T-cell (primary cell): ENCODE results near the gene SF1. TPM values are rescaled to one million over a fixed set of nuclear protein-coding genes. Genes with fewer than 3 reads are reported as not detected.
A peak's percentile ranks its signal among the peaks of the same experiment; 100 is the strongest.

Source experiments
- ATAC-seq, 4 experiments: fragments of 200-7000 bp in 3 of 4; fragments of 150-1000 bp in 1 of 4; cut with Tn5 transposase; replicated peaks in 1 of 4; 1 replicate in 3 of 4; 2 replicates in 1 of 4; pipeline ENCODE4 v1.10.0; 2021; ENCODE audit warnings: moderate library complexity in 3 of 4, mild to moderate bottlenecking in 2 of 4, moderate number of reproducible peaks in 1 of 4
- CTCF ChIA-PET, 2 donors: fragments of 300-600 bp; sonication (Branson Sonifier 250); formaldehyde crosslinking; loops; one replicate each; lab custom pipeline; 2022; ENCODE audit warnings: antibody characterized with exemption in 2 of 2; lab: Charles Lee
- POLR2A ChIA-PET, 2 donors: fragments of 300-600 bp; sonication (Branson Sonifier 250); formaldehyde crosslinking; loops; one replicate each; lab custom pipeline; 2022; ENCODE audit warnings: antibody characterized with exemption in 2 of 2; lab: Charles Lee
- DNase-seq, 35 experiments: peaks; one replicate each; pipeline versions ENCODE4 v3.0.0 to v3.0.0-alpha.2; 2013 to 2023
- H3K27ac ChIP-seq: one replicate; pipeline ENCODE4 v1.5.1; 2013; ENCODE audit warnings: low read length
- H3K27me3 ChIP-seq, 2 experiments: replicated peaks in 1 of 2; 1 replicate in 1 of 2; 2 replicates in 1 of 2; pipeline versions ENCODE4 v1.6.1 to v1.7.0; 2013; ENCODE audit warnings: low read length in 1 of 2, mixed read lengths in 1 of 2; ENCODE audit not compliant: control insufficient read depth in 2 of 2, insufficient read depth in 2 of 2; ENCODE audit errors: extremely low read depth in 1 of 2
- H3K36me3 ChIP-seq, 2 donors: 1 replicate in 1 of 2; 2 replicates in 1 of 2; pipeline versions ENCODE4 v1.6.1 to v1.7.0; 2013; ENCODE audit warnings: low read length in 1 of 2; ENCODE audit not compliant: control insufficient read depth in 2 of 2, insufficient read depth in 1 of 2; ENCODE audit errors: extremely low read depth in 1 of 2
- H3K4me1 ChIP-seq, 2 experiments: 1 replicate in 1 of 2; 2 replicates in 1 of 2; pipeline versions ENCODE4 v1.6.1 to v1.7.0; 2013; ENCODE audit warnings: low read length in 2 of 2, mixed read lengths in 1 of 2; ENCODE audit not compliant: insufficient read depth in 2 of 2, control insufficient read depth in 1 of 2; ENCODE audit errors: extremely low read depth in 1 of 2
- H3K4me3 ChIP-seq, 2 donors: 1 replicate in 1 of 2; 2 replicates in 1 of 2; pipeline versions ENCODE4 v1.5.1 to v1.7.0; 2013; ENCODE audit warnings: mild to moderate bottlenecking in 2 of 2, low read length in 1 of 2, moderate library complexity in 1 of 2; ENCODE audit not compliant: control insufficient read depth in 1 of 2; ENCODE audit errors: extremely low read depth in 1 of 2
- H3K9me3 ChIP-seq: 2 replicates; pipeline ENCODE4 v1.7.0; 2013
- H3K27ac Mint-ChIP-seq, 2 donors: one replicate each; pipeline ENCODE4 v1.8.0; 2020 to 2021; ENCODE audit warnings: mild to moderate bottlenecking in 2 of 2, mixed read lengths in 2 of 2
- H3K27me3 Mint-ChIP-seq, 2 donors: one replicate each; pipeline ENCODE4 v1.8.0; 2021 to 2022; ENCODE audit warnings: mixed read lengths in 2 of 2
- H3K36me3 Mint-ChIP-seq: one replicate; pipeline ENCODE4 v1.8.0; 2021; ENCODE audit warnings: mixed read lengths
- H3K4me1 Mint-ChIP-seq, 3 donors: one replicate each; pipeline ENCODE4 v1.8.0; 2020 to 2022; ENCODE audit warnings: mixed read lengths in 3 of 3, mild to moderate bottlenecking in 1 of 3
- H3K4me3 Mint-ChIP-seq, 3 donors: one replicate each; pipeline ENCODE4 v1.8.0; 2020 to 2022; ENCODE audit warnings: mild to moderate bottlenecking in 3 of 3, mixed read lengths in 3 of 3, moderate library complexity in 3 of 3
- H3K9me3 Mint-ChIP-seq, 3 donors: one replicate each; pipeline ENCODE4 v1.8.0; 2020 to 2022; ENCODE audit warnings: mixed read lengths in 3 of 3
- WGBS: methylation state at CpG from one replicate; pipeline ENCODE4 v1.1.5; 2013; ENCODE audit warnings: missing lambda C conversion rate; ENCODE audit not compliant: insufficient coverage; 5-methylcytosine and 5-hydroxymethylcytosine counted together
- total RNA-seq, 35 experiments: library from RNA in 6 of 35; stranded (reverse) in 6 of 35; fragments of 120-200 nt in 1 of 35; gene quantifications; one replicate each; pipeline versions ENCODE4 v1.2.1 to v1.2.4 and lab custom pipeline; 2013 to 2026

Gene SF1
- total RNA-seq, 5 donors from 2014 or later (not counting 1 experiment from before 2014, with no cell fraction given) = 670 to 1,510 (median 732) TPM

- WGBS = 90% methylated on average over 9 of the region's 9 CpGs
- no peaks in the 10 kb centered on the region for H3K9me3 ChIP-seq
- POLR2A ChIA-PET = no interaction called here
- peaks cover 22 to 86% of the 10 kb centered on the region in 2 donors for H3K36me3 ChIP-seq
- H3K36me3 Mint-ChIP-seq = peaks cover 48% of the 10 kb centered on the region
- peaks cover 34 to 43% (median 41%) of the 10 kb centered on the region in 3 donors for H3K4me1 Mint-ChIP-seq
- peaks cover 0 to 40% of the 10 kb centered on the region in 2 experiments for H3K4me1 ChIP-seq
- no peaks in the 10 kb centered on the region for H3K9me3 Mint-ChIP-seq
- ATAC-seq = no peak
- CTCF ChIA-PET = interaction anchor here in 1 of 2 donors (0.5 kb wide), 1 partner anchor 8 kb away, joined by 11 read pairs; no protein-coding TSS in a partner anchor
- H3K4me3 ChIP-seq = no peak overlapping the region
- no peaks in the 10 kb centered on the region for H3K27me3 Mint-ChIP-seq
- H3K27ac ChIP-seq = no peak overlapping the region
- H3K27ac Mint-ChIP-seq = peak overlapping the region; percentile 34 to 69
- no peak overlapping the region for H3K4me3 Mint-ChIP-seq
- H3K27me3 ChIP-seq = no peaks in the 10 kb centered on the region
- no peak for DNase-seq
Measured at GRCh38 chr11:64735725-64736259, 42.5 kb downstream of the SF1 start.

GRCh38 chr11:64734811-64735724 is 43.3 kb downstream of the SF1 start:
- Mint-ChIP-seq H3K27ac (peak overlapping the region; percentile 24 to 69), H3K9me3 (no peaks in the 10 kb centered on the region), H3K4me3 (no peak overlapping the region), H3K36me3 (peaks cover 44% of the 10 kb centered on the region), H3K4me1 (peaks cover 30 to 36% (median 34%) of the 10 kb centered on the region in 3 donors), H3K27me3 (no peaks in the 10 kb centered on the region)
- H3K27ac ChIP-seq = no peak overlapping the region
- no peak for ATAC-seq
- ChIA-PET POLR2A (no interaction called here), CTCF (interaction anchor here in 1 of 2 donors (0.5 kb wide), 1 partner anchor 8 kb away, joined by 11 read pairs; no protein-coding TSS in a partner anchor)
- peaks cover 0 to 34% of the 10 kb centered on the region in 2 experiments for H3K4me1 ChIP-seq
- no peaks in the 10 kb centered on the region for H3K27me3 ChIP-seq
- H3K4me3 ChIP-seq = no peak overlapping the region
- H3K36me3 ChIP-seq = peaks cover 24 to 86% of the 10 kb centered on the region in 2 donors
- 98% methylated on average over 5 of the region's 23 CpGs for WGBS
- H3K9me3 ChIP-seq = no peaks in the 10 kb centered on the region
- DNase-seq = no peak

GRCh38 chr11:64731601-64732000 is 46.7 kb downstream of the SF1 start:
- Histone ChIP-seq H3K4me1 (peaks cover 0 to 18% of the 10 kb centered on the region in 2 experiments), H3K36me3 (peaks cover 30 to 80% of the 10 kb centered on the region in 2 donors), H3K27ac (no peak overlapping the region), H3K27me3 (no peaks in the 10 kb centered on the region), H3K9me3 (no peaks in the 10 kb centered on the region), H3K4me3 (no peak overlapping the region)
- Mint-ChIP-seq H3K36me3 (peaks cover 50% of the 10 kb centered on the region), H3K27ac (peak overlapping the region in 1 of 2 donors; percentile 34), H3K4me3 (no peak overlapping the region), H3K4me1 (peaks cover 21 to 24% (median 23%) of the 10 kb centered on the region in 3 donors), H3K9me3 (no peaks in the 10 kb centered on the region), H3K27me3 (no peaks in the 10 kb centered on the region)
- ATAC-seq = no peak
- no CpG with 5 or more reads among the region's 3 CpGs for WGBS
- ChIA-PET POLR2A (no interaction called here), CTCF (no interaction called here)
- no peak for DNase-seq

- ATAC-seq (peak in 1 of 4 experiments; percentile 18), DNase-seq (no peak)
- Histone ChIP-seq H3K9me3 (no peaks in the 10 kb centered on the region), H3K36me3 (peaks cover 18 to 66% of the 10 kb centered on the region in 2 donors), H3K27me3 (no peaks in the 10 kb centered on the region), H3K4me3 (no peak overlapping the region), H3K4me1 (peaks cover 0 to 8% of the 10 kb centered on the region in 2 experiments), H3K27ac (no peak overlapping the region)
- no peaks in the 10 kb centered on the region for H3K27me3 Mint-ChIP-seq
- ChIA-PET POLR2A (no interaction called here), CTCF (no interaction called here)
- no peak overlapping the region for H3K27ac Mint-ChIP-seq
- no peak overlapping the region for H3K4me3 Mint-ChIP-seq
- H3K36me3 Mint-ChIP-seq = peaks cover 44% of the 10 kb centered on the region
- WGBS = 90% methylated on average over 14 of the region's 21 CpGs
- no peaks in the 10 kb centered on the region for H3K9me3 Mint-ChIP-seq
- peaks cover 17 to 22% (median 19%) of the 10 kb centered on the region in 3 donors for H3K4me1 Mint-ChIP-seq
Measured at GRCh38 chr11:64729851-64730382, 48.4 kb downstream of the SF1 start.

GRCh38 chr11:64728757-64729365 is 49.5 kb downstream of the SF1 start:
- ChIA-PET POLR2A (no interaction called here), CTCF (no interaction called here)
- no peak for ATAC-seq
- no peaks in the 10 kb centered on the region for H3K9me3 ChIP-seq
- 100% methylated on average over 4 of the region's 11 CpGs for WGBS
- peaks cover 18 to 58% of the 10 kb centered on the region in 2 donors for H3K36me3 ChIP-seq
- Mint-ChIP-seq H3K36me3 (peaks cover 38% of the 10 kb centered on the region), H3K4me1 (peaks cover 17 to 26% (median 21%) of the 10 kb centered on the region in 3 donors), H3K27me3 (no peaks in the 10 kb centered on the region), H3K27ac (peak overlapping the region in 1 of 2 donors; percentile 55), H3K4me3 (no peak overlapping the region), H3K9me3 (no peaks in the 10 kb centered on the region)
- no peak for DNase-seq
- peaks cover 2 to 16% of the 10 kb centered on the region in 2 experiments for H3K4me1 ChIP-seq
- no peaks in the 10 kb centered on the region for H3K27me3 ChIP-seq
- H3K4me3 ChIP-seq = no peak overlapping the region
- no peak overlapping the region for H3K27ac ChIP-seq
